NCI-H526 (cell line): ENCODE results near the gene AP2B1.
"Not testable (repeated sequence)": the region's sequence is repeated elsewhere in the genome, so short reads cannot be mapped to it uniquely, and the experiment has no call there.

Experiments used
- DNase-seq, 2 experiments: peaks; one replicate each; lab custom pipeline; 2025; lab: John Stamatoyannopoulos, UW

AP2B1 gene

DNA sequence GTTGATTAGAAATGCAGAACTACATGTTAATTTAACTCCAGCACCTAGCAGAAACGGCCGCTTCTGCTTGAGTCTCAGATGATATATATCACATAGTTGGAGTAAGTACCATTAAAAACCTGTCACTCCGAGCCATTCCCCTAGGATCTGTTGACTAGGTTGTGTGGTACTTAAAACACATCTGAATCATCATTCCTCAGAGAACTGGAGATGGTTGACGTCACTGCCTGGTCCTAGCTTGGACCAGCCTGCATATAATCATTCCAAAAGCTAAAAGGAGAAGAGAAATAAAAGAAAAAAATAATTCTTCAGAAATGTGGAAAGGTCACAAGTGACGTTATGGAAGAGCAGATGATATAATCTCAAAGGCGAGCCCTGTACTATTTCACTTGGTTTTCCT lies 113.0 kb downstream of the AP2B1 start:
- no peak for DNase-seq

DNA sequence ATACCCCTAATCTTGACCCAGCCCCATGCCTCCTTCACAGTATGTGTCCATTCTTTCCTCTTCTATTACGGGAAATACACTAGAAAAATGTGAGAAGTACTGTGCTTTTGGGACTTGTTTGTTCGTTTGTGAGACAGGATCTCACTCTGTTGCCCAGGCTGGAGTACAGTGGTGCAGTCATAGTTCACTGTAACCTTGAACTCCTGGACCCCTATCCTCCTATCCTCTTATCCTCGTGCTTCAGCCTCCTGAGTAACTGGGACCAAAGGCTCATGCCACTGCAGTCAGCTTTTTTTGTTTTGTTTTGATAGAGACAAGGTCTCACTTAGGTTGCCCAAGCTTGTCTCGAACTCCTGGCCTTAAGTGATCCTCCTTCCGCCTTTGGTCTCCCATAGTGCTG lies 114.4 kb downstream of the AP2B1 start:
- no peak for DNase-seq

DNA sequence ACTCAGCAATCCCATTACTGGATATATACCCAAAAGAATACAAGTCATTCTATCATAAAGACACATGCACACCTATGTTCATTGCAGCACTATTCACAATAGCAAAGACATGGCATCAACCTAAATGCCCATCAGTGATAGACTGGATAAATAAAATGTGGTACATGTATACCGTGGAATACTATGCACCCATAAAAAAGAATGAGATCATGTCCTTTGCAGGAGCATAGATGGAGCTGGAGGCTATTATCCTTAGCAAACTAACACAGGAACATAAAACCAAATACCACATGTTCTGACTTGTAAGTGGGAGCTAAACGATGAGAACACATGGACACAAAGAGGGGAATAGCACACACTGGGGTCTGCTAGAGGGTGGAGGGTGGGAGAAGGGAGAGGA lies 116.2 kb downstream of the AP2B1 start:
- DNase-seq, result not testable (repeated sequence)

- no peak for DNase-seq
These were observed 118.1 kb downstream of the AP2B1 start for GRCh38 chr17:35705230-35705629.

GRCh38 chr17:35705705-35706104 lies 118.6 kb downstream of the AP2B1 start:
- DNase-seq, result no peak

DNA sequence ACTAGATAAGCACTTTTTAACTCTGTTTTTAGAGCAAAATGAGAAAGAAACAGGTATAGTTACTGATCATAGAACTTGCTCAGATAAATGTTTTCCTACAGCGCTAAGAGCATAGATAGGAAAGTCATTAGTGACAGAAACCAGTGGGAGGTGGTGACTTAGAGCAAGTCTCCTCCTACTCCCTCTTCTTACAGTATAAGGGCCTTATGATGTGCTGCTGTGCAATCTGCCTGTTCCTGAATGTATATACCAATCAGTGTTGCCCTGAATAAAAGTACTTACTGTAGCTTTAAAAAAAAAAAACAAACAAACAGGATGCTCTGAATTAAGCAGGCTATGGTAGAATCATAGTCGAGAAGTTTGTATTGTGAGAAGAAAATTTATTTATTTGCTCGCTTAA lies 121.0 kb downstream of the AP2B1 start:
- no peak for DNase-seq

- DNase-seq, result no peak
These were observed 121.8 kb downstream of the AP2B1 start for GRCh38 chr17:35708951-35709350.

DNA sequence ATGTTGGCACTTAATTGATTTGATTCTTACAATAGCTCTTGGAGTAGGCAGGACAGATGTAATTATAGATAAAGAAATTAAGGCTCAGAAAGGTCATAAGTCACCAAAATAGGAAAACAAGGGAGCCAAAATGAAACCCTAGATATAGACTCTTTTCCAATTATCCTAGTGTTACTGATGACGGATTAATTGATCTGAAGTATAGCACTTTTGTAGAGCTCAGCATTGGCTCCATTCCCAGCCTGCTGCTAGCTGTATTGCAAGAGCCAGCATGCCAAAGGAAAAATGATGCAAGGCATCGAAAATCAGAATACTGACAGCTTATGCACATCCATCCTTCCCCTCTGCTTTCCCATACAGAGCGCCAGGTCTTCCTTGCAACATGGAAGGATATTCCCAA lies 122.8 kb downstream of the AP2B1 start:
- no peak for DNase-seq

- no peak for DNase-seq
These were observed 123.8 kb downstream of the AP2B1 start for GRCh38 chr17:35710950-35711349.

DNA sequence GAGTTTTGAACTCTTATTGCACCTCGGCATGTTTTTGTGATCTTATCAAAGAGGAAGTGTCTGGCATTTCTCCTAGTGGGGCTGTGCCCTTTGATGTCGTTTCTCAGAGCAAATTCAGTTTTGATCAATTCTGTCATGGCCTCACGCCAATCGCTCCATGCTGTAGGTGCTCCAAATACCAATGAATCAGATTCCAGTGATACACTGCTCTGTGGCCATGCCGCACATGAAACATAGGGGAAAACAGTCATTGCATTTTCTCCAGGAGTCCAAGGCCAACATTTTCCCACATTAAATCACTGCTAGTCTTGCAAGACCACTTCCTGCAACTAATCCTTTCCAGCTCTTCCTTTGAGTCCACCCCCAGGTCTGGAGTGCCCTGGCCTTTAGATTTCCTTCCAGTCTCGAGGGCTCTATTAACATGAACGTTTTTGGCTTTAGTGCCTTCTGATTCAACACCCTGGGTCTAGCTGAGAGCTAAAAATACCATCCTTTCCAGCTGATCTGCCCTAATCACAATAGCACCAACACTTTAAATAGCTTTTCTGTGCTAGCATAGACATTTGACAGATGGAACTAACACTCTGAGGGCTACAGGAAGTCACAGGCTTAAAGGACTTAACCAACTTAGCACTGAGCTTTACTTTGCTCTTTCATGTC lies 126.1 kb downstream of the AP2B1 start:
- DNase-seq, result no peak

GRCh38 chr17:35714988-35715387 lies 127.9 kb downstream of the AP2B1 start:
- no peak for DNase-seq

- DNase-seq, result no peak
These were observed 128.3 kb downstream of the AP2B1 start for GRCh38 chr17:35715416-35715815.

DNA sequence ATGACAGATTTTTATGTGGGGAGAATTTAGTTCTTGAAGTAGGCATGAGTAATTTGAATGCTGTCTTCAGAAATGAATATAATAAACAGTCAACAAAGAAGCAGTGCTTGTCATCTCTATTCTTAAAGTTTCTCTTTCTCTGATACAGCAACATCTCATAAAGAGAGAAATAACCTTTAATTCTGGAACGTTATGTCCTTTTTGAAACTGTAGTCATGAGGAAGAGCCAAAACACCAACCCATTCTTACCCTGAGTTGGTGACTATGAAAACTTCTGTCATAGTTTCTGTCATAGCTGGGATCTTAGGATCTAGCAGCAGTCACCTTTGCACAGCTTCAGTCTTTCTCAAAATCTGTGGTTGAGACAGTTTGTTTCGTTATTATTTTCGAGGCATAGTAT lies 129.1 kb downstream of the AP2B1 start:
- DNase-seq, result no peak

GRCh38 chr17:35716897-35717465 lies 129.9 kb downstream of the AP2B1 start:
- no peak for DNase-seq

DNA sequence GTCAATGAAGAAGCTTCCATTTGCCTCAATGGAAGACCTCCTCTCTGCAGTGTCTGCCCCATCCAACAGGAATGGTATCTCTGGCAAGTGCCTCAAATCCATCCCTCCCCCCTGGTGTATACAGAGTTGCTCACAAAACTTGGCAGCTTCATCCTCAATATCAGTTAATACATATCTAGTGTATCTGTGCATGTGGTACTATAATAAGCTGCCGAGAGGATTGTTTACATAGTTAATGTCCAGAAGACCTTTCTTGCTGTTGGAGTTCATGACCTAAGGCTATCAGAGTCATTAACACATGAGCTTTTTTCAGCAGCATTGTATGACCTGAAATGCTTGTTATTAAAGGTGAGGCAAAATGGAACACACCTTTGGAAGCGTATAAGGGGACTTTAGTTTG lies 130.4 kb downstream of the AP2B1 start:
- no peak for DNase-seq

- DNase-seq, result no peak
These were observed 136.6 kb downstream of the AP2B1 start for GRCh38 chr17:35723735-35724134.

DNA sequence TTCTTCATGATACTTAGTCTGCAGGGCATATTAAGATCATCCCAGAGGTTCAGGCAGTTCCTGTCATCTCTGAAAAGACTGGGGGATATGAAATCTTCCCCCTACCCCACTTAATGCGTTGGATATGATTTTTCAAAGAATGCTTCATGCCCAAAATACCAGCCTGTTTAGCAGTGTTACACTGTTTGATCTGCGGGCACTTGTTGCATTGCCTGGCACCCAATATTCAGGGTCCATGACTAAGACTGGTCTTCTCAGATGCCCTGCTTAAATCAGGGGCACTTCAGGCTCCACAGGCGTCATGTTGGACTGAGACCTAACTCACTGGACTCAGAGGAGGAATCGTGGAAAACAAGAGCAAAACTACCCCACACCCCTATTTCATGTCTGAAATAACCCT lies 137.9 kb downstream of the AP2B1 start:
- no peak for DNase-seq

DNA sequence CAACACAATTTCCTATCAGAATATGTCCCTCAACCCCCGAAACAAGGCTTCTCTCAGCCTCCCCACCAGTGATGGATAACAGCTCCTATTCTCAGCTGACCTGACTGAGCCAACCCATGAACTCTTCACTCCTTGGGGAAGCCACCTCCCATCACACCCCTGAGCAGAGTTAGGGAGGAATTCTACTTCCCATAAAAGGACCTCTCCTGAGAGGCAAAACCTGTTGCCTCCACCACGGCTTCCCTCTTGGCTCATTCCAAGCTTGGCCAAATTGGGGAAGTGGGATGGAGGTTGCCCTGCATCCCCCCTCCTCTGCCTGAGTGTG lies 138.6 kb downstream of the AP2B1 start:
- no peak for DNase-seq

DNA sequence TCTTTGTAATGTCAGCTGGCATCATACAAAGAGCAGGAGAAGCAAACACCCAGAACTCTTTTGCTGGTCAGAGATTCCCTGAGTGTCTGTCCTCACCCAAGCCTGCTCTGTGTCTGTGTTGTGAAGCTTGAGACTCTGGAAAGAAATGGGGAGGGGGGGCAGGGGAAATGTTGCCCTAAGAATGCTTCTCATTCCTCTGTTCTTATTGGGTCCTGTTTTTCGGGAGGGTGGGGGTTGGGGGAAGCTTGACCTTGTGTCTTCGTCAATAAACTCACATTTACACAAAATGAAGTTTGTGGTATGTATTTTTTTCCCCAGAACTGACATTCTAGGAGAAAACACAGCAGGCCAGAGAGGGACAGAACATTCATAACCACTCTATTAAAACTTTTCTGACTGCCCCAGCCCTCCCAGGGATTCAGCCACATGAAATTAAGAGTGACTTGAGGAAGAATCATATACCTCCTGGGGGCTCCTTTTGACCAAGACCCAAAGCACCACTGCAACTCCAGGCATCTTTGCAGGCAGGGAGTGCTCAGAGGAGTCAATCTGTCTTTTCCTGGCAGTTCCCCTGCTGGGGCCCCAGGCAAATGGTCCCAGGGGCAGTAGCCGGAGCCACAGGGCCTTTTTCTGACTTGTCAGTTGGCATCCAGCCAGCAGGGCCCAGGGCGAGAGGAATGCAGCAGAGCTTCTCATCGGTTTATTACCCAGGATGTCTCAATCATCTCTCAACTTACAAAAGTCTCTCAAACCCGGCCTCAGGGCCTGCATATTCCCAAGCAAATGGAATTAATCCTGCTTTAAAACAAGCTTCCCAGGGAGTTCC lies 139.2 kb downstream of the AP2B1 start:
- no peak for DNase-seq

GRCh38 chr17:35726953-35727460 lies 139.9 kb downstream of the AP2B1 start:
- no peak for DNase-seq

GRCh38 chr17:35727635-35728034 lies 140.5 kb downstream of the AP2B1 start:
- no peak for DNase-seq

GRCh38 chr17:35728551-35728950 lies 141.4 kb downstream of the AP2B1 start:
- no peak for DNase-seq

- no peak for DNase-seq
These were observed 142.3 kb downstream of the AP2B1 start for GRCh38 chr17:35729405-35729833.
